ENCODE results near the gene TMC4. TPM values are rescaled to one million over a fixed set of nuclear protein-coding genes. Genes with fewer than 3 reads are reported as not detected.
A peak's percentile ranks its signal among the peaks of the same experiment; 100 is the strongest.
"Not testable (repeated sequence)": the region's sequence is repeated elsewhere in the genome, so short reads cannot be mapped to it uniquely, and the experiment has no call there.

The TMC4 gene
- total and polyA plus RNA-seq, 12 donors = 0.59 to 11.6 (median 2.1) TPM

DNA sequence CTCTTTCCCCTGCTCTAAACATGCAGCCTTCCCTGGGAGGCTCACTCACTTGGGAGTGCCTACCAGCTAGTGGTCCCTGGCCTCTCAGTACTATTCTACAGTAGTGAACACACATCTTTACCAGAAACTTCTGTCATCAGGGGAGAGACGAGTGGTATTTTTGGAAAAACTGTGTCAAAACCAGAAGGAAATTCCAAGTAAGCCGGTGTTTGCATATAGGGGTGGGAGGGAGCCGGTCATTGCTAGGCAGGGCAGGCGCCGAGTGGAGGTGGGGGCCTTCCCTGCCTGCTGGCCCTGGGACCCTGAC, 34.7 kb upstream of the TMC4 start:
- no peaks in the 10 kb centered on the region for H3K9me3 ChIP-seq
- no peaks in the 10 kb centered on the region for H3K27me3 ChIP-seq
- intact Hi-C loops (cut with DNase I) = no loop called here
- H3K4me3 ChIP-seq = peak overlapping the region in 1 of 10 donors; percentile 54
- DNase-seq (no peak), ATAC-seq (peak in 1 of 8 donors; percentile 6)
- peaks cover 14 to 89% (median 74%) of the 10 kb centered on the region in 9 donors for H3K4me1 ChIP-seq
- peaks cover 0 to 66% (median 49%) of the 10 kb centered on the region in 9 donors for H3K36me3 ChIP-seq
- peak overlapping the region in 8 of 10 donors; percentile 36 to 99 (median 63) for H3K27ac ChIP-seq
- TF ChIP-seq, protein P1, sequence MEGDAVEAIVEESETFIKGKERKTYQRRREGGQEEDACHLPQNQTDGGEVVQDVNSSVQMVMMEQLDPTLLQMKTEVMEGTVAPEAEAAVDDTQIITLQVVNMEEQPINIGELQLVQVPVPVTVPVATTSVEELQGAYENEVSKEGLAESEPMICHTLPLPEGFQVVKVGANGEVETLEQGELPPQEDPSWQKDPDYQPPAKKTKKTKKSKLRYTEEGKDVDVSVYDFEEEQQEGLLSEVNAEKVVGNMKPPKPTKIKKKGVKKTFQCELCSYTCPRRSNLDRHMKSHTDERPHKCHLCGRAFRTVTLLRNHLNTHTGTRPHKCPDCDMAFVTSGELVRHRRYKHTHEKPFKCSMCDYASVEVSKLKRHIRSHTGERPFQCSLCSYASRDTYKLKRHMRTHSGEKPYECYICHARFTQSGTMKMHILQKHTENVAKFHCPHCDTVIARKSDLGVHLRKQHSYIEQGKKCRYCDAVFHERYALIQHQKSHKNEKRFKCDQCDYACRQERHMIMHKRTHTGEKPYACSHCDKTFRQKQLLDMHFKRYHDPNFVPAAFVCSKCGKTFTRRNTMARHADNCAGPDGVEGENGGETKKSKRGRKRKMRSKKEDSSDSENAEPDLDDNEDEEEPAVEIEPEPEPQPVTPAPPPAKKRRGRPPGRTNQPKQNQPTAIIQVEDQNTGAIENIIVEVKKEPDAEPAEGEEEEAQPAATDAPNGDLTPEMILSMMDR (IDR thresholded peaks at IDR 0.05) = no peak
- WGBS, 2 donors = 75 to 78% methylated on average over 5 of the region's 5 CpGs

DNA sequence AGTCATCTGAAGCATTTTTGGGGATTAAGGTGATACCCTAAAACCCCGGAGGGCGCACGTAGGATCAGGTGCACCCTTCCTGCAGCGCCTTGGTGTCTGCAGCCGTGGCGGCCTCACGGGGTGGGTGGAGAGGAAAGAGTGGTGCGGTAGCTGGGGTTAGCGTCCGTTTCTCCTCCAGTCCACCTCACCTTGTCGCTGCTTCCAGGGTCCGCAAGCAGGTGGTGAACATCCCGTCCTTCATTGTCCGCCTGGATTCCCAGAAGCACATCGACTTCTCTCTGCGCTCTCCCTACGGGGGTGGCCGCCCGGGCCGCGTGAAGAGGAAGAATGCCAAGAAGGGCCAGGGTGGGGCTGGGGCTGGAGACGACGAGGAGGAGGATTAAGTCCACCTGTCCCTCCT, 34.2 kb upstream of the TMC4 start:
- WGBS, 2 donors = 81% methylated on average over 21 to 23 of the region's 23 CpGs
- intact Hi-C loops (cut with DNase I); ATAC-seq; H3K9me3 ChIP-seq; H3K27me3 ChIP-seq: not testable (repeated sequence)
- H3K4me1 ChIP-seq = peaks cover 14 to 94% (median 78%) of the 10 kb centered on the region in 9 donors
- peak overlapping the region in 1 of 10 donors; percentile 54 for H3K4me3 ChIP-seq
- DNase-seq = peak in 1 of 2 donors; percentile 21
- peak overlapping the region in 8 of 10 donors; percentile 36 to 99 (median 63) for H3K27ac ChIP-seq
- peaks cover 0 to 70% (median 53%) of the 10 kb centered on the region in 9 donors for H3K36me3 ChIP-seq

DNA sequence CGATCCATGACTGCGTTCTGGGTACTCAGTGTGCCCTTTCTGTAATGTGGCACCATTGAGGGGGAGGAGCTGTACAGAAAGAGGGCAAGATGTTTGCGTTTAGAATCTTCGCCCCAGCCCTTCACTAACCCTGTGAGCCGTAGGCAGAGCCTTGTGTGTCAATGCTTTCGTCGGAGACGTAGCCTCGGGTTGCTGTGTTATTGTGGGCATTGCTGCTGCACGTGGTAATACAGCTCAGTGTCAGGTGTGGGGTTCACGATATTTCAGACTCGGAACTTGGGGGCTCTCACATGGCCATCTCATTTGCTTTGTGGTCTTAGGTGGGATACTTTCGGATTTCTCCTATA, 33.8 kb upstream of the TMC4 start:
- H3K4me1 ChIP-seq = peaks cover 15 to 98% (median 82%) of the 10 kb centered on the region in 9 donors
- H3K27ac ChIP-seq = peak overlapping the region in 6 of 10 donors; percentile 60 to 99 (median 72)
- 83 to 88% methylated on average over 13 of the region's 13 CpGs for WGBS, 2 donors
- intact Hi-C loops (cut with DNase I) = no loop called here
- TF ChIP-seq, protein P1 (IDR thresholded peaks at IDR 0.05) = no peak
- no peak for DNase-seq
- no peak for ATAC-seq
- no peaks in the 10 kb centered on the region for H3K27me3 ChIP-seq
- H3K36me3 ChIP-seq = peaks cover 0 to 74% (median 57%) of the 10 kb centered on the region in 9 donors
- H3K4me3 ChIP-seq = peak overlapping the region in 1 of 10 donors; percentile 54
- no peaks in the 10 kb centered on the region for H3K9me3 ChIP-seq

DNA sequence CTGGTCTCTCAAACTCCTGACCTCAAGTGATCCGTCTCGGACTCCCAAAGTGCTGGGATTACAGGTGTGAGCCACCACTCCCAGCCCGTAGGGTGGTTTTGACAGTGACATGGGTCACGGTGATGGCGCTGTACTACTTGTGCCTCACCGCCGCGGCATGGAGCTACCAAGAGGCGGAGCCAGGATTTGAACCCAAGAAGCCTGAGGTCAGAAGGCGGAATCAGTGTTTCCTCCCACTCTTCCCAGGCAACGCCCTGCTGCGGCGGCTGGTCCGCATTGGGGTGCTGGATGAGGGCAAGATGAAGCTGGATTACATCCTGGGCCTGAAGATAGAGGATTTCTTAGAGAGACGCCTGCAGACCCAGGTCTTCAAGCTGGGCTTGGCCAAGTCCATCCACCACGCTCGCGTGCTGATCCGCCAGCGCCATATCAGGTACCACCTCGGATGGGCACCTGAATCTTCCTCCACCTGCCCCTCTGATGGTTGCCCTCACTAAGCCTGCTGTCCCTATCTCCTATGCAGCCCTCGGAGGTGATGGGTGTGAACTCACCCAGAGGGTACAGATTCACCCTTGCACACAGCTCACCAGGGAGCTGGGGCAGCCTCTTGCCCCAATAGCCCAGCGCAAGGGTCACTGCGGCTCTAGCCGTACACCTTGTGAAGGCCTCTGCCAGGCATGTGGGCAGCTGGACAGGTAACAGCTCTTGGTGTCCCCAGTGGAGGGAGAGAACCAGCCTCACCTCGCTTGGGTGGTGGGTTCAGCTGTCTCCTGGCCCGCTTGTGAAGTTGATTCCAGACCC, 33.3 kb upstream of the TMC4 start:
- TF ChIP-seq, protein P1 (IDR thresholded peaks at IDR 0.05) = no peak
- intact Hi-C loops (cut with DNase I) = no loop called here
- Histone ChIP-seq H3K36me3 (peaks cover 0 to 79% (median 62%) of the 10 kb centered on the region in 9 donors), H3K4me3 (peak overlapping the region in 1 of 10 donors; percentile 54), H3K27me3 (no peaks in the 10 kb centered on the region), H3K9me3 (no peaks in the 10 kb centered on the region), H3K4me1 (peaks cover 20 to 100% (median 88%) of the 10 kb centered on the region in 9 donors), H3K27ac (peak overlapping the region in 5 of 10 donors; percentile 61 to 99 (median 78))
- ATAC-seq (no peak), DNase-seq (no peak)
- 91 to 93% methylated on average over 27 of the region's 27 CpGs for WGBS, 2 donors
